HG03095 (cell line): Measurements from ENCODE around the gene ENTPD6.
A peak's percentile ranks its signal among the peaks of the same experiment; 100 is the strongest.
"Not testable (repeated sequence)": the region's sequence is repeated elsewhere in the genome, so short reads cannot be mapped to it uniquely, and the experiment has no call there.

Experiments used
- ATAC-seq: cut with Tn5 transposase; IDR thresholded peaks from one replicate; pipeline ENCODE4 v1.9.1; 2021; ENCODE audit warnings: moderate library complexity; ENCODE audit not compliant: unreplicated experiment

The ENTPD6 gene

DNA sequence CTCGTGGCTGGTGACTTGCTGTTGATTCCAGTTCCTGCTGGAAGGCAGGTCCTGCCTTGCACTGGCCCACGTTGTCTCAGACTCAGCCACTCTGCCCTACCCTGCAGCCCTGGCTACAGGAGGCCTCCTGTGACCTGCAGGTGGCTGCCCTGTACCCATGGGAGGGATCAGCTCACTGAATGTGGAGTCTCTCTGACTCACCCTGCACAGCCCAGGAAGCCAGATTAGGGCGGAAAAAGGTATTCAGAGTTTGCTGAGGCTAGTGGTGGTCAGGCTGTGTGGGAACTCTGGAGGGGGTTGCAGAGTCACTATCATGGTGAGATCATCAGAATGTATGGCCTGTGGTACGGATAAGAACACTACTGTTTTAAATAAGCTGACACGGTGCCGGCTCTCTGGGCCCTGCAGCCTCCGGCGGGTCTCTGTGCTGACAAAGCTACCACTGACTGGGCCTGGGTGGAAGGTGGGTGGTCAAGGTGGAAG lies 27.7 kb downstream of the ENTPD6 start:
- ATAC-seq, result peak; percentile 43

DNA sequence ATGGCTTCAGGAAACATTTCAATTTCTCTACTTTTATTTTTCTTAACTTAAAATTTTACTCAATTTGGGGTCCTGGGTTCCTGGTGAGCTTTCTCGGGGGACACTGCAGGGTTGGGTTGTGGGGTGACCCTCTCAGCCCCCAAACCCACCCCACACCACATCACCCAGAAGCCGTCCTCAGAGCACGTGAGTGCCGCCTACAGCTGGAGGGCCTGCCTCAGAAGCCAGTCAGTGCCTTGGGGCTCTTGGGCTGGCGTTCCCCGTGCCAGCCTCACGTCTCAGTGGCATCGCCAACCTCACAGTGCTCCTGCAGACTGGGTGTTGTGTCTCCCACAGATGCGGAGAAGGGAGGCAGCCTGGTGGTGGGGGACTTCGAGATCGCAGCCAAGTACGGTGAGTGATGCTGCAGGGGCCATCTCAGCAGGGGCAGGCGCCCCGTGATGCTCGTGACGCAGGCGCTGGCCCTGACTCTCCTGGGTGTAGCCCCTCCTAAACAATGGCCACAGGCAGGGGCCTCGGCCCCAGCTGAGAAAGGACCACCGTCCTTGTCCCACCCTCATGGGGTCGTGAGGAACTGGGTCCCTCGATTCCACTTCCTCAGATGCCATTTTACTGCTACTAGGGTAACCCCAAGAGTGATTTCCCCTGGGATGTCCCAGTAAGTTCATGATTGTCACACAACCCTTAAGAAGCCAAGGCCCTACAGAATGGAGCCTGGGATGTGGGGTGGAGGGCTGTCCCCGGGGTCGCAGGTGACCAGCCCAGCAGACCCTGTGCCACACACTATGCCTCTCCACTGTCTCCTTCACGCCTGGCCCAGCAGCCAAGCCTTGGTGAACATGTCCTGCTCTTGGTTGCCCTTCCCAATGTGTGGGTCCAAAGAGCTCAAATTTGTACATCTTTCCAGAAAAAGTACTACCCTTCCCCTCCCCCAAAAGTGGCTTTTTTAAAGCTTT lies 28.5 kb downstream of the ENTPD6 start:
- no peak for ATAC-seq

DNA sequence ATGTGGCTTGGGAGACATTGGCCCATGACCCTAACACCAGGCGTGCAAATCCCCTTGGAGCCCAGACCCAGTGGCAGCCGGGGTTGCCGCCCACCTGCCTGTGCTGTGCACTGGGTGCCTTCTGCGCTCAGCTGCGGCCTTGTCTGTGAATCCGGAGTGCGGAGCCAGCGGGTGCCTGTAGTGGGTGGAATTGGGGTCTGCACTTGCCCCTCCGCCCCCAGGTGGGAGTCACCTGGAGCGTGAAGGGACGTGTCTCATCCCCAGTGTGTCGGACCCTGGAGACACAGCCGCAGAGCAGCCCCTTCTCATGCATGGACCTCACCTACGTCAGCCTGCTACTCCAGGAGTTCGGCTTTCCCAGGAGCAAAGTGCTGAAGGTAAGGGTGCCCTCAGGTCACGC lies 29.4 kb downstream of the ENTPD6 start:
- ATAC-seq, result no peak

DNA sequence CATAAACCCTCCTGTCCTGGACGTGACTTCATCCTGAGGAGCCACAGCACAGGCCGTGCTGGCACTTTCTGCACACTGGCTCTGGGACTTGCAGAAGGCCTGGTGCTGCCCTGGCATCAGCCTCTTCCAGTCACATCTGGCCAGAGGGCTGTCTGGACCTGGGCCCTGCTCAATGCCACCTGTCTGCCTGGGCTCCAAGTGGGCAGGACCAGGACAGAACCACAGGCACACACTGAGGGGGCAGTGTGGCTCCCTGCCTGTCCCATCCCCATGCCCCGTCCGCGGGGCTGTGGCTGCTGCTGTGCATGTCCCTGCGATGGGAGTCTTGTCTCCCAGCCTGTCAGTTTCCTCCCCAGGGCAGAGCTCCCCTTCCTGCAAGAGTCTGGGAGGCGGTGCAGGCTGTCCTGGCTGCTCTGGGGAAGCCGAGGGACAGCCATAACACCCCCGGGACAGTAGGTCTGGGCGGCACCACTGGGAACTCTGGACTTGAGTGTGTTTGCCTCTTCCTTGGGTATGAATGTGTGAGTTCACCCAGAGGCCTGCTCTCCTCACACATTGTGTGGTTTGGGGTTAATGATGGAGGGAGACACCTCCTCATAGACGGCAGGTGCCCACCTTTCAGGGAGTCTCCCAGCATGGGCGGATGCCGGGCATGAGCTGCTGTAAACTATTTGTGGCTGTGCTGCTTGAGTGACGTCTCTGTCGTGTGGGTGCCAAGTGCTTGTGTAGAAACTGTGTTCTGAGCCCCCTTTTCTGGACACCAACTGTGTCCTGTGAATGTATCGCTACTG lies 30.3 kb downstream of the ENTPD6 start:
- ATAC-seq, result no peak

DNA sequence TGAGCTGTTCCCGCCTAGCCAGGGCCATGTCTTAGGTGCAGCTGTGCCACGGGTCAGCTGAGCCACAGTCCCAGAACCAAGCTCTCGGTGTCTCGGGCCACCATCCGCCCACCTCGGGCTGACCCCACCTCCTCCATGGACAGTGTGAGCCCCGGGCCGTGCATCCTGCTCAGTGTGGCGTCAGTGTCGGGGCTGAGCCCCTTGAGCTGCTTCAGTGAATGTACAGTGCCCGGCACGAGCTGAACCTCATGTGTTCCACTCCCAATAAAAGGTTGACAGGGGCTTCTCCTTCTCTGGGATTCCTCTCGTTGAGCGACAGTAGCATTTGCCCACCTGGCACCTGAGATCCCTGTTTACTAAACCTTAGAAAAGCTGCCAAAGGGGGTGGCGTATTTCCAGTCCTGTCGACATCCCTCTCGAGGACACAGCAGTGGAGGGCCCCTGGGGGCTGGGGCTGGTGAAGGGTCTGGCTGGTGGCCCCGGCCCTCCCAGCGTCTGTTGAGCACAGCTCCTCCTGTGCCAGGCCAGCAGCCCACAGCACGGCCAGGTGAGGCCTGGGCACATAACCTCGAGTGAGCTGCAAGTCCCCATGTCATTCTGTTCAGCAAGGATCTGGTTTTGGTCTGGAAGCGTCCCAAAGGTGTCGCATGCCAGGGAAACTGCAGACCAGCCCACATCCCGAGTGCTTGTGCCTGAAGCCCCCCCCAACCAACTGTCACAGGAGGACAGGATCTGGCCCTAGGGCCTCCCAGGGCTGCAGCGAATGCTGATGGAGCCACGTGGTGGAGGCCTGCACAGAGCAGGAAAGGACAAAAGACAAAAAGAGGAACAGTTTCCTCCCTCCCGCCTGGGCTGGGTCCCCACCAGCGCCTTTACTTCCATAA lies 31.2 kb downstream of the ENTPD6 start:
- ATAC-seq, result no peak

DNA sequence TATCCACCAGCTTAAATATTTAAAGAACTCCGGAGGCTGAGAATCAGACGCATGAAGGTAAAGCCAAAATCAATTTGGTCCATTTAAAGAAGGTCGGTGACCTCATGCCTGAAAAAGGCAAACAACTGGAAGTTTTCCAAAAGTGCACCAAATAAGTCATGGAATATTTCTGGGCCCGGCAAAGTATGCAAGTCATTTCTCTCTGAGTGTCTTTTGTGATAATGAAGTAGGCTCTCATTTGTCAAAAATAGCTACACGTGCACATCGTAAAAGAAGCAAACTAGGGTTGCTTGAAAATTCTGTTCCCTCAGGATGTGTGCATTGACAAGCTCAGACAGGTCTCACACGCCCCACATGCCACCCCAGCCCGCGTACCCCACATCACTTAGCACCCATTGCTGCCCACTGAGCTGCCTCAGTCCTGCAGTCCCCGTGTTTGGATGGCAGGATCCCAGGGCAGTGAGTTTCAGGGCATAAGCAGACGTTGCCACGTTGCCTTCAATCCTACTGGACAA lies 31.9 kb downstream of the ENTPD6 start:
- no peak for ATAC-seq

DNA sequence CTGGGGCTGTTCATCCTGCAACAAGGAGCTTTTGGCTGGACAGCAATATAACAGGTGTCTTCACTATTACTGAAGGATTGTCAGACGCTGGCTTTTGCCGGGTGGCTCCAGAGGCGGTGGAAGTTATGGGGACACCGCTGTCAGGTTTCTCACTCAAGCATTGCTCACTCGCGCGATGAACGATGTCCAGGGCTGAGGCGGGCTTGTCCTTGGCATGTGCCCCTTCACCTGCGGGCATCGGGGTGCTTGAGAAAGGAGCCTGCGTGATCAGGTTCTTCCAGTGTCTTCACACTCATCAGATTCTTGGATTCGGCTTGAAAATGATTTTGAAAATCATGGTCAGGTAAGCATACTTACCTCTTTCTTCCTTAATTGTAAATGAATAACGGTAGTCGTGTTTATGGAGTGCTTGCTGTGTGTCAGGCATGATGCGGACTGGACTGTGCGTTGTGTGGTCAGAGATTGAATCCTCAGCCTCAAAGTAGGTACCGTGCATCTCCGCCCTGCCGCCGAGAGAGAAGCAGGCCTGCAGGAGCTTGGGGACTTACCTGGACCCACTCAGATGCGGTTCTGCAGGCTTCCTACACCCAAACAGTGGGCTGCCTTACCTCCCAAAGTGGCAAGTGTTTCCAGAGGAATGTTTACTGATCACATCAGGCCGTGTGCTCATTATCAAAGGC lies 34.1 kb downstream of the ENTPD6 start:
- no peak for ATAC-seq

DNA sequence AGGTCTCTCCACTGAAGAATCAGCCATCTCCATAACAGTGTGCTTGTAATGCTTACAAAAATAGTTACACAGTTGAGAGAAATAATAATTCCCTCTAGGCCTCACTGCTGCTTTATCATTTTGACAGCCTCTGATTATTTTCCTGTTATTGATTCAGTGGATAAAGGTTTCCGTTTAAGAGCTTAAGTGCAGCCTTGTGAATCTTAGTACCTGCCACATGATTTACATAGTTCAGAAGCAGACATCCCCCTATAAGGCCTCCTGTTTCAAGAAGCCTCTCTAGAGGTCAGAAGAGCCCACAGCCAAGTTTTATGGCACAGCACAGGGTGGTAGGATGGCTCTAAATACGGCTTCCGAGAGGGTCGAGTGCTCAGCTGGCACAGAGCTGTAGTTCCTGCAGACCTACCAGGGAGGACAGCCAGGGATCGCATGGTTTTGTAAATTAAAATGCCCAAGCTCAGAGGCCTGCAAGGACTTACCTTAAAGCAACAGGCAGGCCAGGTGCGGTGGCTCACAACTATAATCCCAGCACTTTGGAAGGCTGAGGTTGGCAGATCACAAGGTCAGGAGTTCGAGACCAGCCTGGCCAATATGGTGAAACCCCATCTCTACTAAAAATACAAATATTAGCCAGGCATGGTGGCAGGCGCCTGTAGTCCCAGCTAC lies 34.8 kb downstream of the ENTPD6 start:
- peak; percentile 88 for ATAC-seq

DNA sequence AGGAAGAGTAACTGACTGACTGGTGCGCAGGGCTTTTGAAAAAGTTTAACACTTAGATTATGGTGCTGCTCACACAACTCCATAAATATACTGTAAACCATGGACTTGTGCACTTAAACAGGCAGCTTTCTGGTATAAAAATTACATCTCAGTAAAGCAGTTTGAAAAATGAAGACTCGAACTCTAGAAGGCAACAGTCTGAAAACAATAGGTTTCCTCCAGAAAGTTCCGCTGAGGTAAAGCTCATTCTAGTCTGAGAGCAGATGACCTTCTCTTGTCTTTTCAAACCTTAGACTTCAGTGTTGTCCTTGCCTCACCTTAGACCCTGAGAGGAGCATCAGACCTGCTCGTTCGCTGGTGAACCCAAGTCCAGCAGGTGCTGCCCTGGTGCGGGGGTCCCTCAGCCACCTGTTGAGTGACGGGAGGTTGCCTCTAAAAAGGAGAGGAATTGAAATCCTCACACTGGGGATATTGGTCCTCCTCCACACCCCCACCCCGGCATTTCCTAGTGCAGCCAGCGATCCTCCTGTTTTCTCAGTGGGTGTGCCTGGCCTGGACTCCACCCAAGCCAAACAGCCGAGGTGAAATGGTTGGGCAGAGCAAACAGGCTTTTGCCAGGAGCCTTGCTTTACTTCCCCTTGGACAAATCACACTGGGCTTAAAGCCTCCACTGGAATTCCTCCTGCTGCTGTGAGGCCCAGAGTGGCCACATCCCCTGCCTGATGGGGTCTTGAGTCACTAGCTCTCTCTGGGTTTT lies 37.7 kb downstream of the ENTPD6 start:
- no peak for ATAC-seq

DNA sequence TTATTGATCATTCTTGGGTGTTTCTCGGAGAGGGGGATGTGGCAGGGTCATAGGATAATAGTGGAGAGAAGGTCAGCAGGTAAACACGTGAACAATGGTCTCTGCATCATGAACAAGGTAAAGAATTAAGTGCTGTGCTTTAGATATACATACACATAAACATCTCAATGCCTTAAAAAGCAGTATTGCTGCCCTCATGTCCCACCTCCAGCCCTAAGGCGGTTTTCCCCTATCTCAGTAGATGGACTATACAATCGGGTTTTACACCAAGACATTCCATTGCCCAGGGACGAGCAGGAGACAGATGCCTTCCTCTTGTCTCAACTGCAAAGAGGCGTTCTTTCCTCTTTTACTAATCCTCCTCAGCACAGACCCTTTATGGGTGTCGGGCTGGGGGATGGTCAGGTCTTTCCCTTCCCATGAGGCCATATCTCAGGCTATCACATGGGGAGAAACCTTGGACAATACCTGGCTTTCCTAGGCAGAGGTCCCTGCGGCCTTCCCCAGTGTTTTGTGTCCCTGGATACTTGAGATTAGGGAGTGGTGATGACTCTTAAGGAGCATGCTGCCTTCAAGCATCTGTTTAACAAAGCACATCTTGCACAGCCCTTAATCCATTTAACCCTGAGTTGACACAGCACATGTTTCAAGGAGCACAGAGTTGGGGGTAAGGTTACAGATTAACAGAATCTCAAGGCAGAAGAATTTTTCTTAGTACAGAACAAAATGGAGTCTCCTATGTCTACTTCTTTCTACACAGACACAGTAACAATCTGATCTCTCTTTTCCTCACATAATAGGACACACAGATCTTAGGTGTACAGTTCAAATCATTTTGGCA lies 38.7 kb downstream of the ENTPD6 start:
- not testable (repeated sequence) for ATAC-seq

DNA sequence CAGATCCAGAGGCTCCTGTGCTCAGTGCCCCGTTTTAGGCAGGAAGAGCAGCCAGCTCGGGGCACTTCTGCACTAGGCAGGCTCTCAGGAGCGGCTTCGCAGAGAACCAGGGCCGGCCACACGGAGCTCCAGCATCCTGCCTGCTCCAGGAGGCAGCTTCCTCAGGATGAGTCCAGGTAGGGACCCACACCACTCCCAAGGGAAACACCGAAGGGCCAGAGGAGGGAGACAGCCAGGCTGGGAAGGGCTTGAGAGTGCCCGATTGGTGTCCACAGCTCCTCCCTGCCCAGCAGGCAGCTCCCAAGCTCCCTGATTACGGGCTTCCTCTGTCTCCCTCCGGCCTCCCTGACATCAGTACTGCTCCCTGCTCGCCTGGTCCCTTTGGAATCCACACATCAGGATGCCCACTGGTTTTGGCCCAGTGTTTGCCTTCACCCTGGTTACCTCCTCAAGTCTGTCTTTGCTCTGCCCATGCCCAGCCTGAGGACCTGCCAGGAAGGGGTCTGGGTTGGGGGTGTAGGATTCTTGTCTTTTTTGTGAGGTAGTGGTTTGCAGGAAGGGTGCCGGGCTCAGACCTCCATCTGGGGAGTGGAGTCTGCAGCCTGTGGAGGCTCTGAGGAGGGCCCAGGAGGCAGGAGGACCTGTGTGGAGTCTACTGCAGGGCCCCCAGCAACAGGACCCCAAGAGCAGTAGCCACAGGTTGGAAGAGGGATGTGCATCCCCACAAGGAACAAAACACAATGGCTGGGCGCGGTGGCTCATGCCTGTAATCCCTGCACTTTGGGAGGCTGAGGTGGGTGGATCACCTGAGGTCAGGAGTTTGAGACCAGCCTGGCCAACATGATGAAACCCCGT lies 41.2 kb downstream of the ENTPD6 start:
- ATAC-seq, result no peak

DNA sequence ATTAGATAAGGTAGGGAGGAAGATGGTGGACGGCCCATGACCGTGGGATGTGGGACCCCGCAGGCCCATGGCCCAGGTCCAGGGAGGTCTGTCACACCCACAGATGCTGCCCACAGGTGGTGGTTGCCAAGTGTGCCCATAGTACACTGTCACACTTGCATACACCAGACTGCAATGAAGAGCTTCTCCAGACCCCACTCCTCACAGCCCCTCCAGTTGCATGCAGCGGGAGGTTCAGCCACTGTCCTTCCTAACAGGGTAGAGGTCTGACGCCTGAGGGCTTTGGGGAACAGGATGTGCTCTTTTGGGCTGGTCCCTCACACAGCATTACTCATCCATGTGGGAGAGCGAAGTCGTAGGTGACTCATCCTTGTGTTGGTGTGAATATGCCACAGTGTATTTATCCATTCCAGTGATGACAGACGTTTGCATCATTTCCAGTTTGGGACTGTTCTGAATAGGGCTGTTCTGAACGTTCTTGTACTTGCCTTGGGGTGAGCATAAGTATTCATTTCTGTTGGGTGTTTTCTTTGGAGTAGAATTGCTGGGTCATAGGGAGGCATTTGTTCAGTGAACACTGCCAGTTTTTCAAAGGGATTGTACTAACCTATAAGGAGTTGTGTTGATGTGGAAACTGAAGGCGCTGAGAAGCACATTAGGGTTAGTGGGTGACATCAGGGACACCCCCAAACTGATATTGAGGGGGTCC lies 42.3 kb downstream of the ENTPD6 start:
- no peak for ATAC-seq

DNA sequence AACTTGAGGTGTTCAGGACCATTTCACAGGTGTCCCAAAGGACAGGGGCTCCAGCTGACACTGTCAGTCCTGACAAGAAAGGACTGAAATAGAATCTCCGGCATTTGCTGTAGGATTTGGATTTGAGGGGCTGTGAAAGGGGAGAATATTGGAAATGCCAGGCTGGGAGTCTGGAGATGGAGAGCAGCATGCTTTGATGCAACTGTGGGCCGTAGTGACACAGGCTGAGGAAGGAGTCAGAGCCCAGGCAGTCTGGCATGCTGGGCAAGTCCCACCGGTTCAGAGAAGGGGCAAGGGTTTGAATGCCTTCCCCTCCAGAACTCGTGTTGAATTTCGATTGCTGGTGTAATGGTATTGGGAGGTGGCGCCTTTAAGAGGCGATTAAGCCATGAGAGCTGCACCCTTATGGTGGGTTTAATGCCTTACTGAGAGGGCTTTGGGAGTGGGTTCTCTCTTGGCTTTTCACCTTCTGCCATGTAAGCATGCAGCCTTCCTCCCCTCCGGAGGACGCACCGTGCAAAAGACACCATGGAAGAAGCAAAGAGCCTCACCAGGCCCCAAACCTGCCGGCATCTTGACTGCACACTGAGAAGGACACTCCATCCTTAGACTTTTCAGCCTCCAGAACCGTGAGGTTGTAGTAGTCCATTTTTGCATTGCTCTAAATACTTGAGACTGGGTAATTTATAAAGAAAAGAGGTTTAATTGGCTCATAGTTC lies 43.0 kb downstream of the ENTPD6 start:
- ATAC-seq, result no peak

DNA sequence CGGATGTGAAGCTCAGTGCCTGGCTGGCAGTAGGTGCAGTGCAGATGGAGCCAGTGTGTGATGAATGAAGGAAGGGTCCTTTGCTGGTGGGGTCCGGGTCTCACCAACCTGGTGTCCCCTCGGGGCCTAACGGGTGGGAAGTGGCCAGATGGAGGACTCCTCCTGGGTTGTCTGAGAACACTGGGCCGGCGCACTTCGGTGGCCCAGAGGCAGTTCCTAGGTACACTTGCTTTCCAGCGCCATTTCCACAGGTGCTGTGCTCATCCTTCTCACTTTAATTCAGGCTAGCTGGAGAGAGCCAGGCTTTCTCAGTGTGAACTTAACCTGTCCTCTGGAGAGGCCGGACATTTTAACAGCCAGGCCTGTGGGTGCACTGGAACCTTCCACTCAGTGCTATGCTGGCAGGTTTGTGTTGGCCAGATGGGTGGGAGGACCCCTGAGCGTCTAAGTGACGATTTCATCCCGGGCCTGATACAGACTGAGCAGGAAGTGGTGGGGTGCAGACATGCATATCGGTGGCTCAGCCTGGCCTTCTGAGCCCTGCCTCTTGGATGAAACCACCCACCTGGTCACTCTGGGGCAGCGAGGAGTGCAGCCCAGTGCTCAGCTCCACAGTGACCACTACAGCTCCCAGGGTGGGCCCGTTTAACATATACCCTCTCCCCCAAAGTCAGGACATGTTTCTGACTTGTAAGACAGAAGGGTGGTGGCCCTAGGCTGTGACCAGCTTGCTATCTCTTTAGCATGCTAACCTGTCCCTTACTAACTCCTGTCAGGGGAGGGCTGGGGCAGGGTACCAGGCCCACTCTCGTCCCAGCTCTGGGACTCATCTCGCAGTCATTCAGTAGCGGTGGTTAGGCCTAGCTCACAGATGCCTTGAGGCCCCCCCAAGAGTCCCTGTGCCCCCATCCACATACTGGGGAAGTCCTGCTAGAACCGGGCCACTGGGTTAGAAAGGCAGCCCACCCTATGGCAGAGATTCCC lies 44.2 kb downstream of the ENTPD6 start:
- ATAC-seq, result no peak
